Kidney (tissue), 14 donors: Measurements from ENCODE around the gene LLGL2. TPM values are rescaled to one million over a fixed set of nuclear protein-coding genes. Genes with fewer than 3 reads are reported as not detected.

Experiments
- DNase-seq, 5 donors: peaks; one replicate each; pipeline ENCODE4 v3.0.0-alpha.2; 2013 to 2020
- FAIRE-seq: peaks from 2 replicates; lab custom pipeline; 2012; peaks lifted over from hg19 to GRCh38; lab: Jason Lieb, UNC
- H3K27ac ChIP-seq, 2 donors: one replicate each; pipeline ENCODE4 v1.7.0; 2013; ENCODE audit warnings: low read depth in 2 of 2, low read length in 2 of 2, inconsistent platforms in 1 of 2
- H3K27me3 ChIP-seq: one replicate; pipeline ENCODE4 v1.7.1; 2013; ENCODE audit warnings: low read length, inconsistent platforms; ENCODE audit not compliant: control insufficient read depth, insufficient read depth
- H3K36me3 ChIP-seq, 3 donors: one replicate each; pipeline versions ENCODE4 v1.7.0 to v1.7.1; 2013; ENCODE audit warnings: low read length in 3 of 3, control low read depth in 1 of 3, inconsistent platforms in 1 of 3; ENCODE audit not compliant: insufficient read depth in 3 of 3, control insufficient read depth in 2 of 3
- H3K4me1 ChIP-seq, 3 donors: one replicate each; pipeline versions ENCODE4 v1.7.0 to v1.7.1; 2013; ENCODE audit warnings: low read length in 3 of 3, inconsistent platforms in 1 of 3, low read depth in 1 of 3; ENCODE audit not compliant: control insufficient read depth in 2 of 3, insufficient read depth in 2 of 3
- H3K4me3 ChIP-seq, 3 donors: one replicate each; pipeline versions ENCODE4 v1.7.0 to v1.8.1; 2013; ENCODE audit warnings: low read length in 3 of 3, control low read depth in 1 of 3, inconsistent platforms in 1 of 3
- H3K9ac ChIP-seq, 3 donors: one replicate each; pipeline versions ENCODE4 v1.7.0 to v1.7.1; 2013; ENCODE audit warnings: low read length in 3 of 3, control low read depth in 1 of 3, inconsistent platforms in 1 of 3
- H3K9me3 ChIP-seq, 3 donors: one replicate each; pipeline versions ENCODE4 v1.7.0 to v1.7.1; 2013; ENCODE audit warnings: low read length in 3 of 3, control low read depth in 1 of 3, inconsistent platforms in 1 of 3; ENCODE audit not compliant: control insufficient read depth in 2 of 3, insufficient read depth in 1 of 3
- CTCF ChIP-seq: IDR thresholded peaks from 3 replicates; pipeline ENCODE4 v1.5.1; 2012; ENCODE audit warnings: mild to moderate bottlenecking, moderate library complexity, borderline replicate concordance; ENCODE audit not compliant: insufficient read depth; ENCODE audit errors: extremely low read depth
- intact Hi-C: fragments of 100-400 bp; cut with DNase I; formaldehyde crosslinking; loops from one replicate; pipeline ENCODE4 v1.11.1; 2022
- polyA plus RNA-seq: library from polyadenylated mRNA; stranded (reverse); fragments of 350-450 nt; fragmentation: Illumina TruSeq; extraction: RNeasy Lipid Tissue Mini Kit (QIAGEN cat#74804); gene quantifications from one replicate; pipeline ENCODE4 v1.2.3, GENCODE V29; 2014; ENCODE audit warnings: low read depth, low replicate concordance; ENCODE audit not compliant: insufficient read depth
- total RNA-seq: library from RNA; stranded (reverse); fragmentation: NEBNext Ultra II Directional; extraction: Animal tissue kit (Norgen Biotek cat#: 25700); gene quantifications from one replicate; pipeline ENCODE4 v1.2.1, GENCODE V29; 2021
- donor health status: control.
- donor health status: control.
- donor health status: control.
- donor health status: control.
- donor health status: control.
- donor health status: DM: yes; HTN: yes; CAD: no.
- donor health status: Normal renal cell carcinoma (clear cell type).

LLGL2 gene
- total and polyA plus RNA-seq, 2 donors from 2014 or later: 181 to 262 TPM

DNA sequence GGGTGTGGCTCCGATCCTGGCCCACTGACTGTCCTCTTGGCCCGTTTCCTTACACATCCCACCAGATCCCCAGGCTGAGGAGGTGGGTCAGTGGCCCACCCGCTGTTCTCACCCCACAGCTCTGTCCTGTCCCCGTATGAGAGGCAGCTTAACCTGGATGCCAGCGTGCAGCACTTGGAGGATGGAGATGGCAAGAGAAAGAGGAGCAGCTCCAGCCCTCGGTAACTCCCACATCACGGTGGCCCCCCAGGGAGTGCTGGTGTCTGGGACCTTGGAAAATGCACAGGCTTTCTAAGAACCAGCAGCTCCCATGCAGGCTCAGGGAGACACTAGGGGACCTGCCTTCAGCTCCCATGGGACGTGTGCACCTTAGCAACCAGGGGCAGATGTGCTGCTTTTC, 4.2 kb upstream of the LLGL2 start:
- FAIRE-seq: no peak
- intact Hi-C loops: no loop called here

DNA sequence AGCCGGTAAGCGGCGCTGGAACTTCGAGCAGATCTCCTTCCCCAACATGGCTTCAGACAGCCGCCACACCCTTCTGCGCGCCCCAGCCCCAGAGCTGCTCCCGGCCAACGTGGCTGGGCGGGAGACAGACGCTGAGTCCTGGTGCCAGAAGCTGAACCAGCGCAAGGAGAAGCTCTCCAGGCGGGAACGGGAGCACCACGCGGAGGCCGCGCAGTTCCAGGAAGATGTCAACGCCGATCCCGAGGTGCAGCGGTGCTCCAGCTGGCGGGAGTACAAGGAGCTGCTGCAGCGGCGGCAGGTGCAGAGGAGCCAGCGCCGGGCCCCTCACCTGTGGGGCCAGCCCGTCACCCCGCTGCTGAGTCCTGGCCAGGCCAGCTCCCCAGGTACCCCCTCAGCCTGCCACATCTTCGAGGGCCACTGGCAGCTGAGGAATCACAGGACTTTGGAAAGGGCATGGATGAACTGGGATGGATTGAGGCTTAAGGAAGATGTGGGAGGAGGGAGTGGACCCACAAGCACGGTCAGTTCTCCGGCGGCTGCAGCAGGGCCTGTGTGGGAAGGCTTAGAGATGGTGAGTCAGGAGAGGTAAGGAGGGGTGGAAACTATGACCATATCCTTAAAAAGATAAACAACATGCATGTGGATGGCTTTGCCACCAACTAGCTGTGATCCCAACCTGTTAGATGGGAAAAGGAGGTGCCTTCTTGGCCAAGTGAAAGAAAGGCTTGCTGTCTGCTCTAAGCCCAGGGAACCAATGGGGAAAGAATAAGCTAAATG, 3.4 kb upstream of the LLGL2 start:
- H3K4me3 ChIP-seq: no peak overlapping the region
- peaks cover 0 to 11% (median 6%) of the 10 kb centered on the region in 3 donors for H3K4me1 ChIP-seq
- no peaks in the 10 kb centered on the region for H3K9me3 ChIP-seq
- DNase-seq: no peak
- FAIRE-seq: no peak
- peaks cover 0 to 5% (median 4%) of the 10 kb centered on the region in 3 donors for H3K36me3 ChIP-seq
- no peak overlapping the region for H3K9ac ChIP-seq
- no peak for TF ChIP-seq CTCF
- H3K27ac ChIP-seq: no peak overlapping the region
- intact Hi-C loops: no loop called here
- no peaks in the 10 kb centered on the region for H3K27me3 ChIP-seq

More for the DNA sequence above, 4.2 kb upstream of the LLGL2 start:
- Histone ChIP-seq H3K9ac (no peak overlapping the region), H3K27me3 (no peaks in the 10 kb centered on the region), H3K27ac (no peak overlapping the region), H3K4me3 (no peak overlapping the region), H3K36me3 (peaks cover 0 to 5% (median 4%) of the 10 kb centered on the region in 3 donors), H3K4me1 (peaks cover 0 to 12% (median 7%) of the 10 kb centered on the region in 3 donors), H3K9me3 (no peaks in the 10 kb centered on the region)
- TF ChIP-seq CTCF: no peak
- DNase-seq: no peak

- FAIRE-seq (no peak), DNase-seq (no peak)
- Histone ChIP-seq H3K4me1 (peaks cover 0 to 5% (median 0%) of the 10 kb centered on the region in 3 donors), H3K36me3 (peaks cover 0 to 4% (median 0%) of the 10 kb centered on the region in 3 donors), H3K4me3 (no peak overlapping the region), H3K27ac (no peak overlapping the region), H3K9ac (no peak overlapping the region), H3K9me3 (no peaks in the 10 kb centered on the region), H3K27me3 (no peaks in the 10 kb centered on the region)
- no peak for TF ChIP-seq CTCF
- intact Hi-C loops: no loop called here
Observed at GRCh38 chr17:75523647-75524046, 1.9 kb upstream of the LLGL2 start.
